Natural killer cell treated with Interleukin-12 subunit alpha and Interleukin-12 subunit beta and Interleukin-15 and Interleukin-18, amount 100 ng/mL, for 72 hours (primary cell): ENCODE results near the gene ATP11C. TPM values are rescaled to one million over a fixed set of nuclear protein-coding genes. Genes with fewer than 3 reads are reported as not detected.

Source experiments
- ATAC-seq, 2 donors: fragments of 150-1000 bp; cut with Tn5 transposase in 1 of 2; sonication (Bioruptor Pico), chemical (Tn5 transposase) in 1 of 2; 2 replicates each; pipeline ENCODE4 v1.10.0; 2021
- DNase-seq: peaks from one replicate; pipeline ENCODE4 v3.0.0; 2022; ENCODE audit warnings: low spot score
- H3K27ac Mint-ChIP-seq, 2 donors: 1 replicate in 1 of 2; 2 replicates in 1 of 2; pipeline ENCODE4 v1.8.0; 2022; ENCODE audit warnings: mixed read lengths in 2 of 2, mild to moderate bottlenecking in 1 of 2, moderate library complexity in 1 of 2
- H3K27me3 Mint-ChIP-seq, 2 donors: 1 replicate in 1 of 2; 2 replicates in 1 of 2; pipeline ENCODE4 v1.8.0; 2022; ENCODE audit warnings: mixed read lengths in 2 of 2
- H3K36me3 Mint-ChIP-seq: one replicate; pipeline ENCODE4 v1.8.0; 2022; ENCODE audit warnings: mixed read lengths
- H3K4me1 Mint-ChIP-seq, 2 donors: 1 replicate in 1 of 2; 2 replicates in 1 of 2; pipeline ENCODE4 v1.8.0; 2022; ENCODE audit warnings: low read depth in 2 of 2, mixed read lengths in 2 of 2, mild to moderate bottlenecking in 1 of 2
- H3K4me3 Mint-ChIP-seq: one replicate; pipeline ENCODE4 v1.8.0; 2022; ENCODE audit warnings: mixed read lengths
- H3K9me3 Mint-ChIP-seq: 2 replicates; pipeline ENCODE4 v1.8.0; 2022; ENCODE audit warnings: mixed read lengths
- total RNA-seq, 2 donors: library from RNA; stranded (reverse); gene quantifications; one replicate each; pipeline ENCODE4 v1.2.3, GENCODE V29; 2022

ATP11C gene
- total RNA-seq, 2 donors from 2014 or later: 17.8 to 20.4 TPM

DNA sequence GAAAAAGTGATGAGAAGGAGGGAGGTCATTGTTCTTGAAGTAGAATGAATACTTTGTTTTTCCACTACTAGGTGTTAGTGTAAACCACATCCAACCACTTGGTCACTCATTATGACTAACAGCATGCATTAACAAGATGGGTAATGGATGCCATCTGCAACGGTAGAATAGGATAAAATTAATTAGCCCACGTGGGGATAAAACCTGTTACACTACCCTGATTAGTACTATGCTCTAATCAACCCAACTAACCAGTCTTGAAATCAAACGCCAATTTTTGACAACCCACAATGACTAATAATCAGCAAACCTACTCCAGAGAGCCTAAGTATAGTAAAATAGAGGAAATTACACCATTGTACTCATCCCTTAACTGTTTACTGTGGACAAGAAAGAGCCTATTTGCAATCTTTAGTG is 131.4 kb downstream of the ATP11C start:
- peaks cover 11% of the 10 kb centered on the region for H3K36me3 Mint-ChIP-seq
- peak overlapping the region; percentile 12 to 35 for H3K27ac Mint-ChIP-seq
- H3K4me1 Mint-ChIP-seq: peaks cover 9 to 10% of the 10 kb centered on the region in 2 donors
- no peaks in the 10 kb centered on the region for H3K9me3 Mint-ChIP-seq
- ATAC-seq (peak; percentile 61 to 72), DNase-seq (no peak)
- peaks cover 0 to 2% of the 10 kb centered on the region in 2 donors for H3K27me3 Mint-ChIP-seq
- H3K4me3 Mint-ChIP-seq: no peak overlapping the region

DNA sequence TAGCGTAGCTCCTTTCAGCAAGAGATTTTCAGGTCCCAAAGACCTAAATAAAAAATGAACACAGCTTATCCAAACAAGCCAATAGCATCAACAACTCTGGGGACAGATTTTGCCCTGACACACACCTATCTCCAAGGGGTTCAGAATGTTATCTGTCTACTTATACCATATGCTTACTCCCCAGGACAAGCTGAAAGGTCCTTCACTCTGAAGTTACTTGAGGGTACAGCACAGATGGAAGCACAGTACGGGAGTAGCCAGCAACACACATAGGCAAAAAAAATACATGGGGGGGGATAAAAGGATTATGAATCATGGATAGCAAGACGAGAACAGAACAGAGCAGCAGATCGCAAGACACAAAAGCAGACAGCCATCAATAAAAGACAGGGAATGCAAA is 134.2 kb downstream of the ATP11C start:
- Mint-ChIP-seq H3K27ac (no peak overlapping the region), H3K9me3 (no peaks in the 10 kb centered on the region), H3K27me3 (no peaks in the 10 kb centered on the region), H3K4me3 (no peak overlapping the region), H3K4me1 (peaks cover 29 to 31% of the 10 kb centered on the region in 2 donors), H3K36me3 (peaks cover 11% of the 10 kb centered on the region)
- DNase-seq (no peak), ATAC-seq (no peak)

DNA sequence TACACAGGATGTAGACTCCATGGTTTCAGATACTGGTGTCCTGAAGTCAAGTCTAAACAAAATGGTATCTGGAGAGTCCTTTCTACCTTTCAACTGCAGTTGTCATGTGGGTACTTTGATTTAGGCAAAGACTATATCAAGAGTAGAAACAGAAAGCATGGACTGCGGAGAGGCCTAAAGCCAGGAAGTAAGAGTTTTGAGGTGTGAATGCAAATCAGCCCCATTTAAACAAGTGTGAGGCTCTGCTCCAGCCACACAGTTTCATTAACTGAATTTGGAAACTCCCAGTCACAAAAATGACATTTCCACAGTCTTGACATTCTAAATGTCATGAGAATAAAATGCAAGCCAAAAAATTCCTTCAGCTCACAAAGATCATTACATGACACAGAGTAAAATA is 137.7 kb downstream of the ATP11C start:
- H3K27me3 Mint-ChIP-seq: no peaks in the 10 kb centered on the region
- peak overlapping the region; percentile 77 to 90 for H3K27ac Mint-ChIP-seq
- ATAC-seq (peak; percentile 94 to 95), DNase-seq (peak; percentile 65)
- peaks cover 5% of the 10 kb centered on the region for H3K36me3 Mint-ChIP-seq
- peak overlapping the region; percentile 70 for H3K4me3 Mint-ChIP-seq
- peaks cover 22 to 24% of the 10 kb centered on the region in 2 donors for H3K4me1 Mint-ChIP-seq
- no peaks in the 10 kb centered on the region for H3K9me3 Mint-ChIP-seq

DNA sequence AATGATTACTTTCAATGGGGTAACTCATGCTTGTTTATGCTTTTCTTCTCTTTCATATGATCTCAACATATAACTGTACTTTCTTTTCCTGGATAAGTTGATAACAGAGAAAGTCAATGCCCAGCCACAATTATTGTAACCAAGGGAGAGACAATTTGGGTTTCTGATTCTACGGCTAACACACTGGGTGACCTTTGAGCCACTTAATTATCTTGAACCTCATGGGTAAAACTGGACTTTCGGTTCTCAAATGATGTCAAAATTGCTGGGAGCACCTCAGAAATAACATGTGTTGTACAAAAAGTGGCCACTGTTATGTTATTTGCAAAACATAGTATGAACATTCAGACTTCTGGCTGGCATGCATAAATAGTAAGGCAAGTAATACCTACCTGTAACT is 145.3 kb downstream of the ATP11C start:
- Mint-ChIP-seq H3K36me3 (peaks cover 11% of the 10 kb centered on the region), H3K4me3 (no peak overlapping the region)

DNA sequence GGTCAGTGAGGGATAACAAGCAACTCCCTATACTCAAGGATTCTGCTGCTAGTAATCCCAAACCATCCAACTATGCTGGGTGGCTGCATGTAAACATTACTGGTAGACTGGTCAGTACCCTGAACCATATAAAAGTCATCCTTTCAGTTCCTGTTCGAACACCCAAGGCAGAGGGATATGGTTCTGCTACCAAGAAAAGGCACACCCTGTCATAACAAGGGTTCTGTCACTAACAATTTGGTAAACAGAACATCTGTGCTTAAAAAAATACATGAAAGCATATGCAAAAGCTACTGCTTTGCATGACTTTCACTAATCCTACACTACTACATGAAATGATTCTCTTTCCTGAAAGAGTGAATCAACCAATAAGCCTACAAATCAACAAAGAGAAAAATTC is 148.0 kb downstream of the ATP11C start:
- Mint-ChIP-seq H3K9me3 (no peaks in the 10 kb centered on the region), H3K36me3 (peaks cover 12% of the 10 kb centered on the region), H3K4me3 (no peak overlapping the region), H3K27me3 (no peaks in the 10 kb centered on the region), H3K27ac (no peak overlapping the region), H3K4me1 (peaks cover 6 to 10% of the 10 kb centered on the region in 2 donors)
- no peak for DNase-seq
- no peak for ATAC-seq

More for the DNA sequence above, 145.3 kb downstream of the ATP11C start:
- DNase-seq (no peak), ATAC-seq (no peak)
- Mint-ChIP-seq H3K9me3 (no peaks in the 10 kb centered on the region), H3K27me3 (no peaks in the 10 kb centered on the region), H3K27ac (no peak overlapping the region), H3K4me1 (peaks cover 5 to 6% of the 10 kb centered on the region in 2 donors)

DNA sequence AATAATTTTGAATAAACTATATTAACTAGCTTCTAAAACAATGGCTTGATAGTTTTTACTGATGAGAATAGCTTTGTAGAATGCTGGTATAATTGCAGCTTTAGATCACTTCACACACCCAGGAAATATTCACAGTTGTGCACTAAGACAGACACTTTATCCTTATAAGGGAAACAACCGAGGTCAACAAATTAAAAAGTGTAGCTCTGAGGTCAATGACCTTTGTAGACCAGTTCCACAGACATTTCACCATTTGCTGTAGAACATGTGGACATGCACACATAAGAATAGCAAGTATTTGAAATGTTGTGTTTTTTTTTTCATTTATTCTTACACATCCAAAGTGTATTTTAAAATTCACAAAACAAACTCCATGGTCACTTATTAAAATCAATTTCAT is 148.9 kb downstream of the ATP11C start:
- no peak for DNase-seq
- H3K9me3 Mint-ChIP-seq: no peaks in the 10 kb centered on the region
- no peak overlapping the region for H3K4me3 Mint-ChIP-seq
- no peak for ATAC-seq
- no peaks in the 10 kb centered on the region for H3K27me3 Mint-ChIP-seq
- no peak overlapping the region for H3K27ac Mint-ChIP-seq
- H3K4me1 Mint-ChIP-seq: peaks cover 12% of the 10 kb centered on the region in 2 donors
- H3K36me3 Mint-ChIP-seq: peaks cover 18% of the 10 kb centered on the region

DNA sequence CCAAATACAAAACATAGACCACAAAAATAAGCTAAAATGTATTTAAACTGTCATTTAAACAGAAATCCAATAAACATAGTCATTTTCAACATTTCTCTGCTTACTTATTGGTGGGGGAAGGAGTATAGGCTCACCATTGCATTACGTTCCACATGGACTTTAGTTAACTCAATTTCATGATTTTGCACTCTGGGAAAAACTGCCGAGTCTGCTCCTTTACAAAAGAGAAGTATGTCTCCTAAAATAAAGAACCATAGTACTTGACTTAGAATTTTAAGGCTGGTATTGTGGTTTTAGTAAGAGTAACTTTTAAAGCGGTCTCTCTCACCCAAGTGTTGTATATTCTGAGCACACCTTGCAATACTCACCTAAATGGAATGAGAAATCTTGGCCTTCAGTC is 149.8 kb downstream of the ATP11C start:
- Mint-ChIP-seq H3K4me3 (no peak overlapping the region), H3K9me3 (no peaks in the 10 kb centered on the region), H3K27ac (no peak overlapping the region), H3K36me3 (peaks cover 18% of the 10 kb centered on the region), H3K27me3 (no peaks in the 10 kb centered on the region), H3K4me1 (peaks cover 12% of the 10 kb centered on the region in 2 donors)
- ATAC-seq (no peak), DNase-seq (no peak)

DNA sequence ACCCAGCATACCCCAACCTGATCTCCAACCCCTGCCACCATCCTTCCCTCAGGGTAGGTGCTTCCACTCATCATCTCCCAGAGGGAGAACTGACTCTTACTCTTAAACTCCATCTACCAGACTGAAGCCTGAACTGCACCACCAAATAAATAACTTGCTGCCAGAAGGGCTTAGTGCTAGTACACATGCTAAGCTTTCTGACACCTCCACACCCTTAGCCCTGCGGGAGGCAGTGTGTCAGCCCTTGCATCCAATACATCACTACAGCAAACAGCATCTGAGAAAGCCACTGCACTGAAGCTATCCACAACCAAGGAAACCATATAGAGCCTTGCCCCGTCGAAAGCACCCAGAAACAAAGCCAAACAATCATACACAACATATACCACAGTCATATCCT is 156.3 kb downstream of the ATP11C start:
- ATAC-seq (no peak), DNase-seq (no peak)
- Mint-ChIP-seq H3K27me3 (peaks cover 0 to 2% of the 10 kb centered on the region in 2 donors), H3K4me1 (peaks cover 13 to 18% of the 10 kb centered on the region in 2 donors), H3K4me3 (no peak overlapping the region), H3K9me3 (no peaks in the 10 kb centered on the region), H3K36me3 (peaks cover 17% of the 10 kb centered on the region), H3K27ac (peak overlapping the region; percentile 11 to 33)

DNA sequence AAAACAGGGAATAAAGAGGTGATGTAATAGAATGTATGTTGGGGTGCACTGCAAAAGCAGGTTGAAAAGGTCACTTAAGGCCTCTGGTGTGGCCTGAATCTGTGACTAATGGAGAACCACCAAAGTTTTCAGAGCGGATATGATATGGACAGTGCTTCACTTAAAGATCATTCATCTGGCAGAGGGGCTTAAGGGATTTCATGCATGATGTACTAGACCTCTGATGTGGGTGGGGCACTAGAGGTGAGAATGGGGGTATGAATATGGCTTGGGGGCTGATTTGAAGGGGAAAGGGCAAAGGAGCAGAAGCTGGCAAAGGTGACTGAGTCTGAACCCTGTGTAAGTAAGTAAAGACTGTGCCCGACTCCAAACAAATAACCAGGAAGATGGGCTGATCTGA is 162.5 kb downstream of the ATP11C start:
- Mint-ChIP-seq H3K27ac (no peak overlapping the region), H3K36me3 (peaks cover 7% of the 10 kb centered on the region), H3K27me3 (no peaks in the 10 kb centered on the region), H3K9me3 (no peaks in the 10 kb centered on the region), H3K4me1 (peaks cover 0 to 6% of the 10 kb centered on the region in 2 donors), H3K4me3 (no peak overlapping the region)
- no peak for ATAC-seq
- DNase-seq: no peak

DNA sequence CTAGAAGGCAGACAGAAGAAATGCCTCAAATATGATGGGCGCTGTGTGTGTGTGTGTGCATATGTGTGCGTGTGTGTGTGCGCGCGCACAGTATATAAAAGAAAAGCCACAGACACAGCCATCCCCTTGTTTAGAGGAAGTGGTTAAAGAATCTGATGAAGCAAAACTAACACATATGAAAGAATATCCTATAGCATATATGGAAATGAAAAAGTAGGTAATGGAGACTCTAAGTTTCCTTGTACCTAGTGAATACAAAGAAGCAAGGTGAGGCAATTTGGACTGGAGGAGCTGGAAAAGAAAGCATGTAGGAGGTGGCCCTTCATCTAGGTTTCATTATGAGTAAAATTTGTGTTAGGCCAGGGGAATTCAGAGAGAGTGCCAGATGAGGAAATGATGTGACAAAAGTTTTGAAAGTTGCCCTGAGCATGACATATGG is 166.3 kb downstream of the ATP11C start:
- Mint-ChIP-seq H3K4me1 (peaks cover 0 to 4% of the 10 kb centered on the region in 2 donors), H3K27me3 (no peaks in the 10 kb centered on the region)
- ATAC-seq: peak; percentile 89 to 93

DNA sequence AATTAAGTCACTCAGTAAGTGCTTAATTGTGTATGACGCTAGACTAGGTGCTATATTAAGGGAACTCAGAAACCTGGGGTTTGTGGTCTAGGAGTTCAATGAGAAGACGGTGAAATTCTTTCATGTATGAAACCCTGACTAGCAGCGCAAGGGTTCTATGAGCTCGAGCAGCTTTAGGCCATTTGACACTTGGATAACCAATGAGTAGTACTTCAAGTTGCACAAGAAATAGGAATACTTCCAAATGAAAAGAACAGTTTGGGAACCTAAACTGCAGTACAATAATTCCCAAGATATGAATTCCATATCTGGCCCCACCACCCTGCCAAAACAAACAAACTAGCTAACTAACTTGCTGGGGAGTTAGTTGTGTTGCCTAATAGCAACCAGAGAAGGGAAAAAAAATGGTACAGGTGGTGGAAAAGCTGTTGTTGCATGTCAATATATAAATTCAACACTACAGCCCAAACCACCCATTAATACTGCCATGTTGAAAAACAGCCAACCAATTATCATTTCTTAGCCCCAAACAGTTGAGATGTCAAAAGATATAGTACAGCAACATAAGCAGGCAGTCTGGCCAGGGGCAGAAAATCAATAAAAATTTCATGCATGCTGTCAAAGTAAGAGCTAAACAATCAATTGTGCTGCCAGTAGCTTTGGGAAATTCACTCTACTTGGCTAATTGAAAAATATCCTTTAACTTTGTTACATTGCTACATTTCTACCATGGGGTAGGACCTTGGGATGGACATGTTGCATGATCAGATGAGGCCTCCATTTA is 170.3 kb downstream of the ATP11C start:
- no peak for DNase-seq
- H3K36me3 Mint-ChIP-seq: no peaks in the 10 kb centered on the region
- H3K4me1 Mint-ChIP-seq: peaks cover 3 to 10% of the 10 kb centered on the region in 2 donors
- no peaks in the 10 kb centered on the region for H3K9me3 Mint-ChIP-seq
- no peaks in the 10 kb centered on the region for H3K27me3 Mint-ChIP-seq
- ATAC-seq: no peak
- no peak overlapping the region for H3K4me3 Mint-ChIP-seq
- H3K27ac Mint-ChIP-seq: no peak overlapping the region

More for the DNA sequence above, 166.3 kb downstream of the ATP11C start:
- Mint-ChIP-seq H3K27ac (no peak overlapping the region), H3K9me3 (no peaks in the 10 kb centered on the region), H3K36me3 (peaks cover 6% of the 10 kb centered on the region), H3K4me3 (no peak overlapping the region)
- peak; percentile 61 for DNase-seq

DNA sequence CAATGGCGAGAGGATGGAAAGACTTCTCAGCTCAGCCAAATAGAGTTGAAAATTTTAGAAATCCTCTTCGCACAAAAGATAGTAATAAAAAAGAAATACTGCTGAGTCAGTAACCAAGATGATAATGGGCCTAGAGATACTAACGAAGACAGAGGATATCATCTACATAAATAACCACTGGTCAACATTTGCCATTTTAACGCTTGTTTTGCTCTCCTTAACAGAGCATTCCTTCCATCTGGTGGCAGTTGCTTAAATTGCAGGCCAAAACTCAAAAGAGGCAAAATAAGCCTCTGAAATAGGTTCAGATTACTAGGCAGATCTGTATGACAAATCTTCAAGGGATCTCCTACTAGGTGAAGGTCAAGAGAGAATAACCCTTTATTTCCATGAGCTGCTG is 173.2 kb downstream of the ATP11C start:
- Mint-ChIP-seq H3K36me3 (peaks cover 18% of the 10 kb centered on the region), H3K4me3 (no peak overlapping the region), H3K9me3 (no peaks in the 10 kb centered on the region), H3K27me3 (no peaks in the 10 kb centered on the region), H3K27ac (no peak overlapping the region), H3K4me1 (peaks cover 3 to 10% of the 10 kb centered on the region in 2 donors)
- no peak for ATAC-seq
- DNase-seq: no peak

DNA sequence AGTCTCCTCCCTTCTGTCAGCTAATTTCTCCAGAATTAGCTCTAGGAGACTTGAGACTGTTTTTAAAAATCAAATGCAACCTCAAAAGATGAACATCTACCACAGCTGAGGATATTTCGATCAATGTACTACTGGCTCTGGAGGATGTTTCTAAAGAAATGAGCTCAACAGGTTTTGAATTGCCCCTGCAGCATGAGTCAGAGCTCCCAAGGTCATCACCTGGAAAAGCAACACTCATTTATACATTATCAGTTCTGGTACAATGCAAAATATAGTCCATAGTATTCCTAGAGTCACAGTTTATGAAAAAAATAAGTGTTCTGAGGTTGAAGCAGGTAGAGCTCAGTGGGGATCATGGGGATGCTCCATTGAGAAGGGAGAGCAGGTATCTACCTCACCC is 174.0 kb downstream of the ATP11C start:
- Mint-ChIP-seq H3K27me3 (no peaks in the 10 kb centered on the region), H3K27ac (no peak overlapping the region), H3K36me3 (peaks cover 27% of the 10 kb centered on the region), H3K9me3 (no peaks in the 10 kb centered on the region), H3K4me1 (peaks cover 3 to 10% of the 10 kb centered on the region in 2 donors), H3K4me3 (no peak overlapping the region)
- no peak for DNase-seq
- ATAC-seq: no peak

DNA sequence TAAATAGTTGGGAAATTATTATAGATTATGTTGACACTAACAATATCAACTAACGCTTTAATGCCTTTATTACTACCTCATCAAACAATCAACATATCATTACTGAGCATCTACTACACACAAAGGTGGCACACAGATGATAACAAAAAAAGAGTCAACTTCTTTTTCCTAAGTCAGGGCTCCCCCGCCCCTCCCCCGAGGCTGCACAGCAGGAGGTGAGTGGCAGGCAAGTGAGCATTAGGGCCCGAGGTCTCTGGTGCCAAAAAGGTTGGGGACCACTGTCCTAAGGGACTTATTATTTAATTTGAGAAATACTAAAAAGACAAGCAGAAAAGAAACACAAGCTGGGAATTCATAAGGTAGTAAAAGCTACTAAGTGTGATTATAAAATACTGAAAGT is 174.6 kb downstream of the ATP11C start:
- ATAC-seq (no peak), DNase-seq (no peak)
- Mint-ChIP-seq H3K4me1 (peaks cover 3 to 10% of the 10 kb centered on the region in 2 donors), H3K27me3 (no peaks in the 10 kb centered on the region), H3K9me3 (peaks cover 4% of the 10 kb centered on the region), H3K27ac (no peak overlapping the region), H3K4me3 (no peak overlapping the region), H3K36me3 (peaks cover 32% of the 10 kb centered on the region)
